ENCODE measurements around the gene S100A4.
"Not testable (repeated sequence)": the region's sequence is repeated elsewhere in the genome, so short reads cannot be mapped to it uniquely, and the experiment has no call there.

S100A4 gene
- long read RNA-seq, transcript S100A4-204 (3 exons, 600 nt), result major isoform, 19 of 31 reads
- long read RNA-seq, partial matches to known transcripts, result 0 of 31 reads
- long read RNA-seq, other reads (novel, unspliced or antisense), result 6 of 31 reads

DNA sequence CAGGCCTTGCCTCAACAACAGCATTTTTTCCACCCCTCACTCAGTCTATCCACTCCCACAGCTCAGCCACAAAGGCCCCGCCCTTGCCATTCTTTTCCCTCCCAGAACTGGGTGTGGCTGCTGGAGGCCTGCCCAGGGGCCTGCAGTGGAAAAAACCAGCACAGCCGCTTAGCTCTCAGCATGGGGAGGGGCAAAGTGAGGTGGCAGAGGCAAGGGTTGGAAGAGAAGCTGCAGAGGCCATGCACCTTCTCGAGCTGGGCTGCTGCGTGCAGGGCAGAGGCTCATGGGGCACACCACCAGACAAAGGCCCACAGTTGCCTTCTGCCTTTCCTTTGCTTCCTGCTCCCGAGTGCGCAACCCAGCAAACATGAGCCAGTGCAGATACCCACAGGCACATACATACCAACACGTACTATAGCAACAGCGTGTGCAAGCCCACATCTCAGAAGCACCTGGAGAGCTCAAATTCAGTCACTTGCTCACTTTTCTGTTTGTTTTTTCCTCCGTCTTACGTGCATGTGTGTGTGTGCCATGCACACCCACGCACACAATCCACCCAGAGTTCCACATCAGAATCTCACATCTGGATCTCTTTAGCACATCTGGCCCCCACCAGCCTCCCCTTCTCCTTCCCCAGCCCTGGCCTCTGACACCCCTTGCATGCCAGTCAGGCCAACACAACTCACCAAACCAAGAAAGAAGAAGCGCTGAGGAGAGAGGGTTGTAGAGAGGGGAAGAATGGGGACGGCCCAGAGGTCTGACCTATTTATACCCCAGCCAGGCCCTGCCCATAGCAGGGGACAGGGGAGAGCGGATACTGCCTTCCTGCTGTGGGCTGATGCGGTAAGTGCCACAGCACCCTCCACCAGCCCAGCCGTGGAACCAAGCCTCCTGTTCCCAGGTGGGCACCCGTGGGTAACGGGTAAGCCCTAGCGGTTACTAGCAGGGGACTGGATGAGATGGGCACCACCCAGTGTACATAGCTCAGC is at the start of gene S100A4:
Gene S100A4 (minus strand): TSS at position 740 of the 989 bp plus-strand sequence. CDS start 1,012 bp downstream, outside the sequence.
- TF ChIP-seq, protein P1, sequence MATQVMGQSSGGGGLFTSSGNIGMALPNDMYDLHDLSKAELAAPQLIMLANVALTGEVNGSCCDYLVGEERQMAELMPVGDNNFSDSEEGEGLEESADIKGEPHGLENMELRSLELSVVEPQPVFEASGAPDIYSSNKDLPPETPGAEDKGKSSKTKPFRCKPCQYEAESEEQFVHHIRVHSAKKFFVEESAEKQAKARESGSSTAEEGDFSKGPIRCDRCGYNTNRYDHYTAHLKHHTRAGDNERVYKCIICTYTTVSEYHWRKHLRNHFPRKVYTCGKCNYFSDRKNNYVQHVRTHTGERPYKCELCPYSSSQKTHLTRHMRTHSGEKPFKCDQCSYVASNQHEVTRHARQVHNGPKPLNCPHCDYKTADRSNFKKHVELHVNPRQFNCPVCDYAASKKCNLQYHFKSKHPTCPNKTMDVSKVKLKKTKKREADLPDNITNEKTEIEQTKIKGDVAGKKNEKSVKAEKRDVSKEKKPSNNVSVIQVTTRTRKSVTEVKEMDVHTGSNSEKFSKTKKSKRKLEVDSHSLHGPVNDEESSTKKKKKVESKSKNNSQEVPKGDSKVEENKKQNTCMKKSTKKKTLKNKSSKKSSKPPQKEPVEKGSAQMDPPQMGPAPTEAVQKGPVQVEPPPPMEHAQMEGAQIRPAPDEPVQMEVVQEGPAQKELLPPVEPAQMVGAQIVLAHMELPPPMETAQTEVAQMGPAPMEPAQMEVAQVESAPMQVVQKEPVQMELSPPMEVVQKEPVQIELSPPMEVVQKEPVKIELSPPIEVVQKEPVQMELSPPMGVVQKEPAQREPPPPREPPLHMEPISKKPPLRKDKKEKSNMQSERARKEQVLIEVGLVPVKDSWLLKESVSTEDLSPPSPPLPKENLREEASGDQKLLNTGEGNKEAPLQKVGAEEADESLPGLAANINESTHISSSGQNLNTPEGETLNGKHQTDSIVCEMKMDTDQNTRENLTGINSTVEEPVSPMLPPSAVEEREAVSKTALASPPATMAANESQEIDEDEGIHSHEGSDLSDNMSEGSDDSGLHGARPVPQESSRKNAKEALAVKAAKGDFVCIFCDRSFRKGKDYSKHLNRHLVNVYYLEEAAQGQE (IDR thresholded peaks at IDR 0.05; ENCODE audit: insufficient replicate concordance, low read depth), result peak; percentile 18
- peak; percentile 84; the same call in 1 of the 2 replicates for TF ChIP-seq POLR2AphosphoS5 (IDR thresholded peaks at IDR 0.05; ENCODE audit: low read depth)
- peak; percentile 71; the same call in 1 of the 2 replicates for TF ChIP-seq SPI1 (IDR thresholded peaks at IDR 0.05; ENCODE audit: borderline replicate concordance, low read depth)
- TF ChIP-seq, protein P2, sequence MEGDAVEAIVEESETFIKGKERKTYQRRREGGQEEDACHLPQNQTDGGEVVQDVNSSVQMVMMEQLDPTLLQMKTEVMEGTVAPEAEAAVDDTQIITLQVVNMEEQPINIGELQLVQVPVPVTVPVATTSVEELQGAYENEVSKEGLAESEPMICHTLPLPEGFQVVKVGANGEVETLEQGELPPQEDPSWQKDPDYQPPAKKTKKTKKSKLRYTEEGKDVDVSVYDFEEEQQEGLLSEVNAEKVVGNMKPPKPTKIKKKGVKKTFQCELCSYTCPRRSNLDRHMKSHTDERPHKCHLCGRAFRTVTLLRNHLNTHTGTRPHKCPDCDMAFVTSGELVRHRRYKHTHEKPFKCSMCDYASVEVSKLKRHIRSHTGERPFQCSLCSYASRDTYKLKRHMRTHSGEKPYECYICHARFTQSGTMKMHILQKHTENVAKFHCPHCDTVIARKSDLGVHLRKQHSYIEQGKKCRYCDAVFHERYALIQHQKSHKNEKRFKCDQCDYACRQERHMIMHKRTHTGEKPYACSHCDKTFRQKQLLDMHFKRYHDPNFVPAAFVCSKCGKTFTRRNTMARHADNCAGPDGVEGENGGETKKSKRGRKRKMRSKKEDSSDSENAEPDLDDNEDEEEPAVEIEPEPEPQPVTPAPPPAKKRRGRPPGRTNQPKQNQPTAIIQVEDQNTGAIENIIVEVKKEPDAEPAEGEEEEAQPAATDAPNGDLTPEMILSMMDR (IDR thresholded peaks at IDR 0.05; ENCODE audit: insufficient read depth, low read length), result no peak
- TF ChIP-seq GABPA (IDR thresholded peaks at IDR 0.05; ENCODE audit: low read depth), result no peak
- H3K4me3 ChIP-seq (replicated peaks; ENCODE audit: insufficient read depth, low read length), result peak within 1 kb of the TSS; percentile 36
- no peaks in the 10 kb centered on the region for H3K27me3 ChIP-seq (ENCODE audit: insufficient read depth, poor library complexity, severe bottlenecking)
- peak within 1 kb of the TSS; percentile 93 for H3K27ac ChIP-seq (replicated peaks)
- peak; percentile 89 to 99 for DNase-seq (ENCODE audit: low read depth in 1 of 2, low spot score in 1 of 2)

DNA sequence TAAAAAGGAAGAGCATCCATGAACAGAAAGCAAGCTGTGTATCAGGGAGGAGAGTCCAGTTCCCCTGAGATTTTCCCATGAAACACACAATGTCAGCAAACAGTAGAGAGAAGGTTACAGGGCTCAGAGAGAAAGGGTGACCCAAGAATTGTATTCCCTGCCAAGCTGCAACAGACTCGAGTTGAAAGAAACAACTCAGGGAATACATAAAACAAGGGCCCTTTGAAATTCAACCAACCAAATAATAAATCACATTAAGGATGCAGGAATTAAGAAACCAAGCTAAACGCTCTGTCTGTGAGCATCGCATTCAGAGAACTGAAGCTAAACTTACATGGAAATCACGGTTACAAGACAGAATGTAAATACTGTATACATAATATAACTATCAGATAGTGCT is 47.1 kb upstream of the S100A4 start:
- Histone ChIP-seq H3K27me3 (ENCODE audit: insufficient read depth, poor library complexity, severe bottlenecking) (no peaks in the 10 kb centered on the region), H3K27ac (replicated peaks) (no peak overlapping the region), H3K4me3 (replicated peaks; ENCODE audit: insufficient read depth, low read length) (no peak overlapping the region)
- TF ChIP-seq, protein P2 (IDR thresholded peaks at IDR 0.05; ENCODE audit: insufficient read depth, low read length), result no peak
- TF ChIP-seq, protein P1 (IDR thresholded peaks at IDR 0.05; ENCODE audit: insufficient replicate concordance, low read depth), result no peak
- no peak for TF ChIP-seq POLR2AphosphoS5 (IDR thresholded peaks at IDR 0.05; ENCODE audit: low read depth)
- no peak for TF ChIP-seq GABPA (IDR thresholded peaks at IDR 0.05; ENCODE audit: low read depth)
- TF ChIP-seq SPI1 (IDR thresholded peaks at IDR 0.05; ENCODE audit: borderline replicate concordance, low read depth), result no peak
- DNase-seq (ENCODE audit: low read depth in 1 of 2, low spot score in 1 of 2), result no peak

DNA sequence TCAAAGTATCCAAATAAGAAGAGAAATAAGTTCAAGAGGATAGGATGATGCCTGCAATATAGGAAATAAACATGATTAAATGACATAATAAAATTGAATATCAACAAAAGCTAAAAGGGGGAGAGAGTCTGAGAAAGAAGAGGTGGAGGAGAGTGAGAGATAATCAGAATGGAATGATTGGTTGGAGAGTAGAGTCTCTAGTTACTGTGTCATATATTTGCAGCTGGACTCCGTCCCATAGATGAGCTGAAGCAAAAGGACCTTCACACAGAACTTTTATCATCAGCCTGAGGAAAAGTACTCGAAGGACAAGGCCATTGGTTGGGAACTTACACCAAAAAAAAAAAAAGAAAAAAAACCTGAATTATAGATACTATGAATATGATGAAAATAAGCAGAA is 42.9 kb upstream of the S100A4 start:
- TF ChIP-seq, protein P1 (IDR thresholded peaks at IDR 0.05; ENCODE audit: insufficient replicate concordance, low read depth), result no peak
- TF ChIP-seq POLR2AphosphoS5 (IDR thresholded peaks at IDR 0.05; ENCODE audit: low read depth) (no peak), GABPA (IDR thresholded peaks at IDR 0.05; ENCODE audit: low read depth) (no peak), SPI1 (IDR thresholded peaks at IDR 0.05; ENCODE audit: borderline replicate concordance, low read depth) (no peak)
- TF ChIP-seq, protein P2 (IDR thresholded peaks at IDR 0.05; ENCODE audit: insufficient read depth, low read length), result no peak
- Histone ChIP-seq H3K27me3 (ENCODE audit: insufficient read depth, poor library complexity, severe bottlenecking) (peaks cover 4% of the 10 kb centered on the region), H3K4me3 (replicated peaks; ENCODE audit: insufficient read depth, low read length) (no peak overlapping the region), H3K27ac (replicated peaks) (no peak overlapping the region)
- DNase-seq (ENCODE audit: low read depth in 1 of 2, low spot score in 1 of 2), result no peak

DNA sequence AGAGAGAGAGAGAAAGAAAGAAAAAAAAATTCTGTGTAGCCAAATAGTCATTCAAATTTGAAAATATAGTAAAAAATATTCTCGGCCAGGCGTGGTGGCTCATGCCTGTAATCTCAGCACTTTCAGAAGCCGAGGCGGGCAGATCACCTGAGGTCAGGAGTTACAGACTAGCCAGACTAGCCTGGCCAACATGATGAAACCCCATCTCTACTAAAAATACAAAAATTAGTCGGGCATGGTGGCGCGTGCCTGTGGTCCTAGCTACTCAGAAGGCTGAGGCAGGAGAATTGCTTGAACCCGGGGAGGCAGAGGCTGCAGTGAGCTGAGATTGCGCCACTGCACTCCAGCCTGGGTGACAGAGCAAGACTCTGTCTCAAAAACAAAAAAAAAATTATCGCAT is 42.4 kb upstream of the S100A4 start:
- not testable (repeated sequence) for H3K4me3 ChIP-seq (replicated peaks; ENCODE audit: insufficient read depth, low read length); DNase-seq (ENCODE audit: low read depth in 1 of 2, low spot score in 1 of 2); H3K27ac ChIP-seq (replicated peaks); H3K27me3 ChIP-seq (ENCODE audit: insufficient read depth, poor library complexity, severe bottlenecking)
